H9 (cell line): ENCODE measurements around the gene TMEM59. TPM values are rescaled to one million over a fixed set of nuclear protein-coding genes. Genes with fewer than 3 reads are reported as not detected.
"Not testable (repeated sequence)": the region's sequence is repeated elsewhere in the genome, so short reads cannot be mapped to it uniquely, and the experiment has no call there.

Experiments
- DNase-seq: peaks from one replicate; pipeline ENCODE4 v3.0.0-alpha.2; 2017
- H2AFZ ChIP-seq: one replicate; pipeline ENCODE4 v1.6.1; 2013; ENCODE audit warnings: mild to moderate bottlenecking, low read length, control low read depth, moderate library complexity
- H2AK5ac ChIP-seq: 2 replicates; pipeline ENCODE4 v1.6.1; 2013; ENCODE audit warnings: low read length, control low read depth, mixed read lengths; ENCODE audit not compliant: insufficient read length
- H2BK120ac ChIP-seq: one replicate; pipeline ENCODE4 v1.6.1; 2013; ENCODE audit warnings: low read depth, mild to moderate bottlenecking, low read length, control low read depth, inconsistent platforms; ENCODE audit not compliant: poor library complexity, severe bottlenecking
- H2BK12ac ChIP-seq: 2 replicates; pipeline ENCODE4 v1.6.1; 2013; ENCODE audit warnings: low read length, control low read depth, mixed read lengths, low read depth; ENCODE audit not compliant: insufficient read length
- H2BK15ac ChIP-seq: 2 replicates; pipeline ENCODE4 v1.6.1; 2013; ENCODE audit warnings: low read depth, low read length, control low read depth
- H2BK20ac ChIP-seq: one replicate; pipeline ENCODE4 v1.6.1; 2013; ENCODE audit warnings: low read depth, mild to moderate bottlenecking, low read length, control low read depth, inconsistent platforms; ENCODE audit not compliant: poor library complexity, severe bottlenecking
- H2BK5ac ChIP-seq: 2 replicates; pipeline ENCODE4 v1.6.1; 2013; ENCODE audit warnings: low read length, control low read depth, mixed read lengths; ENCODE audit not compliant: insufficient read length
- H3K14ac ChIP-seq: 2 replicates; pipeline ENCODE4 v1.6.1; 2013; ENCODE audit warnings: low read length, control low read depth; ENCODE audit not compliant: insufficient read depth
- H3K18ac ChIP-seq: 2 replicates; pipeline ENCODE4 v1.6.1; 2013; ENCODE audit warnings: low read depth, mild to moderate bottlenecking, mixed read lengths, low read length, control low read depth; ENCODE audit not compliant: insufficient read length
- H3K23ac ChIP-seq: 2 replicates; pipeline ENCODE4 v1.6.1; 2013; ENCODE audit warnings: low read length, control low read depth, mixed read lengths, low read depth; ENCODE audit not compliant: insufficient read length
- H3K23me2 ChIP-seq: 2 replicates; pipeline ENCODE4 v1.6.1; 2013; ENCODE audit warnings: low read depth, mild to moderate bottlenecking, mixed read lengths, low read length, control low read depth; ENCODE audit not compliant: insufficient read length, poor library complexity, severe bottlenecking
- H3K27ac ChIP-seq: 2 replicates; pipeline ENCODE4 v1.5.1; 2013; ENCODE audit warnings: low read length, control low read depth, mixed read lengths, low read depth; ENCODE audit not compliant: insufficient read length
- H3K27me3 ChIP-seq: 2 replicates; pipeline ENCODE4 v1.6.1; 2013; ENCODE audit warnings: low read length, control low read depth, inconsistent platforms; ENCODE audit not compliant: insufficient read depth
- H3K4ac ChIP-seq: 2 replicates; pipeline ENCODE4 v1.6.1; 2013; ENCODE audit warnings: low read depth, mild to moderate bottlenecking, control low read depth, inconsistent platforms, low read length, moderate library complexity
- H3K4me1 ChIP-seq: 2 replicates; pipeline ENCODE4 v1.6.1; 2013; ENCODE audit warnings: low read length, control low read depth, inconsistent platforms; ENCODE audit not compliant: insufficient read depth
- H3K4me2 ChIP-seq: 2 replicates; pipeline ENCODE4 v1.6.1; 2013; ENCODE audit warnings: low read length, control low read depth, mixed read lengths; ENCODE audit not compliant: insufficient read length, insufficient read depth
- H3K56ac ChIP-seq: 2 replicates; pipeline ENCODE4 v1.6.1; 2013; ENCODE audit warnings: low read depth, mild to moderate bottlenecking, mixed read lengths, low read length, control low read depth; ENCODE audit not compliant: insufficient read length
- H3K79me1 ChIP-seq: 2 replicates; pipeline ENCODE4 v1.6.1; 2013; ENCODE audit warnings: low read depth, mild to moderate bottlenecking, moderate library complexity, low read length, control low read depth, inconsistent platforms; ENCODE audit not compliant: insufficient read depth, poor library complexity, severe bottlenecking
- H3K79me2 ChIP-seq: 2 replicates; pipeline ENCODE4 v1.6.1; 2013; ENCODE audit warnings: low read length, control low read depth, inconsistent platforms; ENCODE audit not compliant: insufficient read depth
- H3K9ac ChIP-seq: 2 replicates; pipeline ENCODE4 v1.6.1; 2013; ENCODE audit warnings: low read length, control low read depth, mixed read lengths; ENCODE audit not compliant: insufficient read length; ENCODE audit errors: extremely low read depth
- H3K9me3 ChIP-seq: one replicate; pipeline ENCODE4 v1.6.1; 2013; ENCODE audit warnings: low read depth, low read length, inconsistent platforms; ENCODE audit not compliant: control insufficient read depth
- H3T11ph ChIP-seq: one replicate; pipeline ENCODE4 v1.6.1; 2013; ENCODE audit warnings: mild to moderate bottlenecking, low read length, control low read depth, inconsistent platforms
- H4K20me1 ChIP-seq: one replicate; pipeline ENCODE4 v1.6.1; 2013; ENCODE audit not compliant: control insufficient read depth, insufficient read length, insufficient read depth
- H4K5ac ChIP-seq: 2 replicates; pipeline ENCODE4 v1.6.1; 2013; ENCODE audit warnings: low read depth, mild to moderate bottlenecking, mixed read lengths, low read length, control low read depth; ENCODE audit not compliant: insufficient read length
- H4K8ac ChIP-seq: replicated peaks from 2 replicates; pipeline ENCODE4 v1.6.1; 2013; ENCODE audit warnings: low read length, control low read depth, mixed read lengths, low read depth; ENCODE audit not compliant: insufficient read length
- H4K91ac ChIP-seq: 2 replicates; pipeline ENCODE4 v1.6.1; 2013; ENCODE audit warnings: low read depth, mild to moderate bottlenecking, moderate library complexity, mixed read lengths, low read length, control low read depth; ENCODE audit not compliant: insufficient read length
- H3K27ac Mint-ChIP-seq, 3 experiments: 2 replicates in 2 of 3; 3 replicates in 1 of 3; pipeline ENCODE4 v1.8.0; 2020 to 2021; ENCODE audit warnings: mixed read lengths in 3 of 3, mild to moderate bottlenecking in 1 of 3, moderate library complexity in 1 of 3
- H3K27me3 Mint-ChIP-seq: 2 replicates; pipeline ENCODE4 v1.8.0; 2021; ENCODE audit warnings: low read depth, mild to moderate bottlenecking, moderate library complexity, mixed read lengths
- H3K36me3 Mint-ChIP-seq, 3 experiments: 2 replicates in 2 of 3; 3 replicates in 1 of 3; pipeline ENCODE4 v1.8.0; 2020 to 2021; ENCODE audit warnings: low read depth in 3 of 3, mixed read lengths in 3 of 3; ENCODE audit not compliant: insufficient read depth in 1 of 3
- H3K4me1 Mint-ChIP-seq, 2 experiments: 2 replicates each; pipeline ENCODE4 v1.8.0; 2020; ENCODE audit warnings: mixed read lengths in 2 of 2
- H3K4me3 Mint-ChIP-seq, 2 experiments: 2 replicates in 1 of 2; 3 replicates in 1 of 2; pipeline ENCODE4 v1.8.0; 2020 to 2021; ENCODE audit warnings: mild to moderate bottlenecking in 2 of 2, mixed read lengths in 2 of 2, moderate library complexity in 1 of 2
- H3K9me3 Mint-ChIP-seq, 2 experiments: 2 replicates in 1 of 2; 3 replicates in 1 of 2; pipeline ENCODE4 v1.8.0; 2020; ENCODE audit warnings: mild to moderate bottlenecking in 2 of 2, mixed read lengths in 2 of 2, moderate library complexity in 1 of 2
- CTCF ChIP-seq: fragments of 200-600 bp; sonication (generic); conservative IDR thresholded peaks from 3 replicates; pipeline ENCODE4 v1.8.0; 2021; ENCODE audit warnings: antibody characterized with exemption, mild to moderate bottlenecking
- WGBS: extraction: QIAGEN DNeasy Blood & Tissue Kit; methylation state at CpG from one replicate; pipeline ENCODE4 v1.1.7; 2013; ENCODE audit warnings: missing lambda C conversion rate, low lambda C conversion rate, mixed read lengths; ENCODE audit not compliant: insufficient read length; ENCODE audit errors: extremely low coverage; 5-methylcytosine and 5-hydroxymethylcytosine counted together
- total RNA-seq: library from RNA; stranded (reverse); gene quantifications from 2 replicates; pipeline ENCODE4 v1.2.1, GENCODE V29; 2021

Gene TMEM59
- total RNA-seq, 1 experiment from 2014 or later = 111 TPM

GRCh38 chr1:54024358-54024757 is 28.6 kb downstream of the TMEM59 start:
- no peak overlapping the region for H3K56ac ChIP-seq
- H3K9me3 ChIP-seq = no peaks in the 10 kb centered on the region
- H2AK5ac ChIP-seq = no peak overlapping the region
- no peaks in the 10 kb centered on the region for H3K27me3 ChIP-seq
- Mint-ChIP-seq H3K27ac (no peak overlapping the region), H3K27me3 (no peaks in the 10 kb centered on the region), H3K4me1 (no peaks in the 10 kb centered on the region; a peak in 1 of 4 replicates), H3K9me3 (no peaks in the 10 kb centered on the region), H3K4me3 (no peak overlapping the region), H3K36me3 (peaks cover 0 to 2% (median 0%) of the 10 kb centered on the region in 3 experiments; a peak in 1 of 7 replicates)
- no peaks in the 10 kb centered on the region for H3K79me2 ChIP-seq
- no peak overlapping the region for H3K4me2 ChIP-seq
- H3K4me1 ChIP-seq = no peaks in the 10 kb centered on the region
- no peaks in the 10 kb centered on the region for H4K20me1 ChIP-seq
- H2AFZ ChIP-seq = no peak overlapping the region
- no peak overlapping the region for H3K9ac ChIP-seq
- no peak overlapping the region for H4K8ac ChIP-seq
- H3K79me1 ChIP-seq = no peaks in the 10 kb centered on the region
- H2BK15ac ChIP-seq = no peak overlapping the region
- no peak overlapping the region for H3K18ac ChIP-seq
- no peak overlapping the region for H3K14ac ChIP-seq
- no peak for DNase-seq
- H4K91ac ChIP-seq = no peak overlapping the region
- H2BK20ac ChIP-seq = no peak overlapping the region
- no peak overlapping the region for H4K5ac ChIP-seq
- no peak overlapping the region for H2BK12ac ChIP-seq
- no peak overlapping the region for H3K27ac ChIP-seq
- no peak for TF ChIP-seq CTCF
- H3K23me2 ChIP-seq = no peaks in the 10 kb centered on the region
- H3K23ac ChIP-seq = no peak overlapping the region
- no peak overlapping the region for H2BK120ac ChIP-seq
- H2BK5ac ChIP-seq = no peak overlapping the region
- no CpG with 5 or more reads among the region's 2 CpGs for WGBS
- no peak overlapping the region for H3T11ph ChIP-seq
- H3K4ac ChIP-seq = no peak overlapping the region

GRCh38 chr1:54019562-54020176 is 33.3 kb downstream of the TMEM59 start:
- H2BK5ac ChIP-seq, H3K4me1 Mint-ChIP-seq, H3K27me3 ChIP-seq, H3K56ac ChIP-seq, H2AFZ ChIP-seq, H3T11ph ChIP-seq, H3K36me3 Mint-ChIP-seq, H3K23ac ChIP-seq, H3K27ac ChIP-seq, H3K4me2 ChIP-seq, H3K14ac ChIP-seq, H2AK5ac ChIP-seq, H3K18ac ChIP-seq, H2BK20ac ChIP-seq, H4K20me1 ChIP-seq, H3K23me2 ChIP-seq, H4K8ac ChIP-seq, H3K9ac ChIP-seq, H4K5ac ChIP-seq, H3K27me3 Mint-ChIP-seq, H3K4ac ChIP-seq, H3K79me1 ChIP-seq, H3K4me1 ChIP-seq, H2BK120ac ChIP-seq, DNase-seq, H3K9me3 ChIP-seq, H2BK15ac ChIP-seq, H4K91ac ChIP-seq, H3K27ac Mint-ChIP-seq, H3K79me2 ChIP-seq, H3K4me3 Mint-ChIP-seq, H3K9me3 Mint-ChIP-seq, H2BK12ac ChIP-seq: not testable (repeated sequence)
- no CpG with 5 or more reads among the region's 10 CpGs for WGBS
